ENCODE data around the gene SPRED2.

DNA sequence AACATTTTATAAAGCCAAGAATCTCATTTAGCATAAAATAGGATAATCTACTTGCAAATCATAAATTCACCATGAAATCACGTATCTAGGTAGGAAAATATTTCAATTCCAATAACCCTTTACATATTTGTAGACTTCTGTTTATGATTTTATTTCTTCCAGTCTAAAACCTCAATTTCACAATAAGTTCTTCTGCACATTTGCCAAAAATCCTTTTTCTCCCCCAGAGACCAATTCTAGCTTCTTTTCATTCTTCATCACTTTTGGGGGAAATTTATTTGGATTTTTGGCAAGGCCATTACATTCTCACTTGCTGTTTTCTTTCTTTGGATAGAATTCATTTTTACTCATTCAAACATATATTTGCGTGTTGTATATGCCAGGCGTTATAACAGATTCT lies 86.8 kb downstream of the SPRED2 start:
- TF ChIP-seq EZH2 (IDR thresholded peaks at IDR 0.05) (no peak), POLR2AphosphoS5 (IDR thresholded peaks at IDR 0.05; ENCODE audit: borderline replicate concordance, low read depth, low read length) (no peak), FOXP2 (optimal IDR thresholded peaks at IDR 0.05; ENCODE audit: control extremely low read depth, extremely low read length, insufficient read depth) (no peak)
